A549 (cell line): Measurements from ENCODE around the gene SLC15A5.

Experiments used
- CHD4 ChIP-seq: fragments of 200-600 bp; sonication (generic); IDR thresholded peaks from 2 replicates; pipeline ENCODE4 v1.6.1; 2016; ENCODE audit warnings: antibody characterized with exemption, mild to moderate bottlenecking, borderline replicate concordance
- CTCF ChIP-seq: fragments of >200 bp; sonication (Bioruptor Twin); formaldehyde crosslinking; IDR thresholded peaks from 3 replicates; pipeline ENCODE4 v1.5.1; 2016
- KDM5A ChIP-seq: fragments of 200-600 bp; sonication (generic); IDR thresholded peaks from 2 replicates; pipeline ENCODE4 v1.6.1; 2016; ENCODE audit warnings: antibody characterized with exemption, mild to moderate bottlenecking
- MYC ChIP-seq: IDR thresholded peaks from 2 replicates; pipeline ENCODE4 v1.6.1; 2012; ENCODE audit warnings: mild to moderate bottlenecking, inconsistent platforms, low read length, improper control_type of control experiment, borderline replicate concordance
- NFE2L2 ChIP-seq: fragments of 150-350 bp; conservative IDR thresholded peaks from 2 replicates; pipeline ENCODE4 v1.6.1; 2014; ENCODE audit warnings: low read length

GRCh38 chr12:16324772-16325171 lies 47.3 kb upstream of the SLC15A5 start:
- TF ChIP-seq CHD4 (no peak), MYC (no peak), NFE2L2 (no peak), CTCF (no peak), KDM5A (no peak)
